GM23338 (cell line): ENCODE results near the gene LRBA. TPM values are rescaled to one million over a fixed set of nuclear protein-coding genes. Genes with fewer than 3 reads are reported as not detected.

Source experiments
- ATAC-seq: fragments of 200-7000 bp; cut with Tn5 transposase; 3 replicates; pipeline ENCODE4 v1.9.1; 2020
- DNase-seq: peaks from one replicate; pipeline ENCODE4 v3.0.0-alpha.2; 2015; ENCODE audit warnings: low spot score
- H2AFZ ChIP-seq: fragments of 200-600 bp; sonication (generic); 2 replicates; pipeline ENCODE4 v1.8.0; 2016; ENCODE audit warnings: antibody characterized with exemption, mild to moderate bottlenecking, moderate library complexity
- H3F3A ChIP-seq: fragments of 200-600 bp; sonication (generic); replicated peaks from 2 replicates; pipeline ENCODE4 v1.8.0; 2017; ENCODE audit warnings: antibody characterized with exemption, mixed run types, low read depth
- H3K27ac ChIP-seq: fragments of 200-600 bp; sonication (generic); 2 replicates; pipeline ENCODE4 v1.6.1; 2016; ENCODE audit warnings: low read depth
- H3K27me3 ChIP-seq: fragments of 200-600 bp; sonication (generic); 2 replicates; pipeline ENCODE4 v1.8.0; 2016; ENCODE audit warnings: mild to moderate bottlenecking, mixed run types, moderate library complexity; ENCODE audit not compliant: insufficient read depth
- H3K36me3 ChIP-seq: fragments of 200-600 bp; sonication (generic); 2 replicates; pipeline ENCODE4 v1.8.0; 2016; ENCODE audit warnings: mild to moderate bottlenecking; ENCODE audit not compliant: insufficient read depth
- H3K4me1 ChIP-seq: fragments of 200-600 bp; sonication (generic); 2 replicates; pipeline ENCODE4 v1.8.0; 2016; ENCODE audit warnings: mild to moderate bottlenecking, moderate library complexity; ENCODE audit not compliant: insufficient read depth
- H3K4me2 ChIP-seq: fragments of 200-600 bp; sonication (generic); 2 replicates; pipeline ENCODE4 v1.7.1; 2017; ENCODE audit warnings: mixed run types
- H3K4me3 ChIP-seq: fragments of 200-600 bp; sonication (generic); 2 replicates; pipeline ENCODE4 v1.6.1; 2016; ENCODE audit warnings: mixed run types
- H3K79me2 ChIP-seq: fragments of 200-600 bp; sonication (generic); replicated peaks from 2 replicates; pipeline ENCODE4 v1.8.0; 2017; ENCODE audit warnings: mild to moderate bottlenecking; ENCODE audit not compliant: insufficient read depth
- H3K9me2 ChIP-seq: fragments of 200-600 bp; sonication (generic); 2 replicates; pipeline ENCODE4 v1.8.0; 2017; ENCODE audit not compliant: insufficient read depth
- H4K20me1 ChIP-seq: fragments of 200-600 bp; sonication (generic); replicated peaks from 2 replicates; pipeline ENCODE4 v1.8.0; 2017; ENCODE audit warnings: mild to moderate bottlenecking; ENCODE audit not compliant: insufficient read depth
- H3K27ac Mint-ChIP-seq: 2 replicates; pipeline ENCODE4 v1.8.0; 2020; ENCODE audit warnings: inconsistent platforms, mild to moderate bottlenecking, moderate library complexity, mixed read lengths
- H3K27me3 Mint-ChIP-seq: 3 replicates; pipeline ENCODE4 v1.8.0; 2022; ENCODE audit warnings: low read depth, mild to moderate bottlenecking, moderate library complexity, mixed read lengths, inconsistent platforms; ENCODE audit not compliant: insufficient read depth, poor library complexity
- H3K36me3 Mint-ChIP-seq: 3 replicates; pipeline ENCODE4 v1.8.0; 2021; ENCODE audit warnings: low read depth, mild to moderate bottlenecking, inconsistent platforms, moderate library complexity, mixed read lengths
- H3K4me1 Mint-ChIP-seq: 3 replicates; pipeline ENCODE4 v1.8.0; 2020; ENCODE audit warnings: mild to moderate bottlenecking, inconsistent platforms, mixed read lengths
- H3K4me3 Mint-ChIP-seq: 3 replicates; pipeline ENCODE4 v1.8.0; 2021; ENCODE audit warnings: moderate library complexity, mild to moderate bottlenecking, inconsistent platforms, mixed read lengths
- H3K9me3 Mint-ChIP-seq: 3 replicates; pipeline ENCODE4 v1.8.0; 2020; ENCODE audit warnings: moderate library complexity, mild to moderate bottlenecking, inconsistent platforms, mixed read lengths
- CREB1 ChIP-seq: fragments of 250-450 bp; sonication (Bioruptor Pico); IDR thresholded peaks from 2 replicates; pipeline ENCODE4 v1.5.0; 2020; ENCODE audit warnings: low read depth, mild to moderate bottlenecking, moderate library complexity
- EZH2 ChIP-seq: fragments of 200-600 bp; sonication (generic); IDR thresholded peaks from one replicate; pipeline ENCODE4 v1.8.0; 2017; ENCODE audit warnings: antibody characterized with exemption, mild to moderate bottlenecking, low read depth; ENCODE audit not compliant: unreplicated experiment
- EZH2phosphoT487 ChIP-seq: fragments of 200-600 bp; sonication (generic); IDR thresholded peaks from one replicate; pipeline ENCODE4 v1.8.1; 2018; ENCODE audit warnings: antibody characterized with exemption; ENCODE audit not compliant: unreplicated experiment
- JUNB ChIP-seq: IDR thresholded peaks from one replicate; pipeline ENCODE4 v1.6.1; 2016; ENCODE audit warnings: antibody characterized with exemption; ENCODE audit not compliant: unreplicated experiment
- NANOG ChIP-seq: IDR thresholded peaks from 2 replicates; pipeline ENCODE4 v1.6.1; 2016; ENCODE audit warnings: antibody characterized with exemption, borderline replicate concordance
- POLR2AphosphoS5 ChIP-seq: IDR thresholded peaks from 2 replicates; pipeline ENCODE4 v1.6.1; 2016; ENCODE audit warnings: antibody characterized with exemption, low read depth
- STAT1 ChIP-seq: IDR thresholded peaks from one replicate; pipeline ENCODE4 v1.6.1; 2016; ENCODE audit warnings: antibody characterized with exemption; ENCODE audit not compliant: unreplicated experiment
- ZNF114 ChIP-seq: fragments of 250-450 bp; sonication (Bioruptor Pico); IDR thresholded peaks from 2 replicates; pipeline ENCODE4 v1.5.0; 2020; ENCODE audit warnings: mild to moderate bottlenecking, moderate library complexity
- ZNF331 ChIP-seq: fragments of 250-450 bp; sonication (Bioruptor Pico); IDR thresholded peaks from 2 replicates; pipeline ENCODE4 v1.5.0; 2020; ENCODE audit warnings: low read depth, mild to moderate bottlenecking, moderate library complexity
- polyA plus RNA-seq: library from polyadenylated mRNA; unstranded; fragments of >200 nt; fragmentation: Nextera tagmentation; extraction: Ambion mirVana; gene quantifications from 2 replicates; pipeline ENCODE4 v1.2.1, GENCODE V29; 2016
- total RNA-seq: library from RNA; depleted of rRNA; stranded (reverse); fragments of >200 nt; shearing (Covaris generic); gene quantifications from 2 replicates; pipeline ENCODE4 v1.2.3, GENCODE V29; 2014
- TF ChIP-seq, protein P1 (sequence below), 2 experiments: fragments of 200-600 bp in 1 of 2; sonication (generic) in 1 of 2; conservative IDR thresholded peaks; 2 replicates each; pipeline versions ENCODE4 v1.5.1 to v1.6.1; 2016 to 2017; ENCODE audit warnings: antibody characterized with exemption in 2 of 2, low read depth in 2 of 2, mild to moderate bottlenecking in 2 of 2, moderate library complexity in 1 of 2
- TF ChIP-seq, protein P2 (sequence below): IDR thresholded peaks from 2 replicates; pipeline ENCODE4 v1.6.1; 2016; ENCODE audit warnings: antibody characterized with exemption
- TF ChIP-seq, protein P3 (sequence below): IDR thresholded peaks from one replicate; pipeline ENCODE4 v1.6.1; 2018; ENCODE audit warnings: antibody characterized with exemption; ENCODE audit not compliant: unreplicated experiment
- TF ChIP-seq, protein P4 (sequence below): fragments of 250-450 bp; sonication (Bioruptor Pico); IDR thresholded peaks from 2 replicates; pipeline ENCODE4 v1.5.0; 2020; ENCODE audit warnings: mild to moderate bottlenecking, moderate library complexity

LRBA gene
- total and polyA plus RNA-seq, 2 experiments from 2014 or later: 23.3 to 126 TPM

DNA sequence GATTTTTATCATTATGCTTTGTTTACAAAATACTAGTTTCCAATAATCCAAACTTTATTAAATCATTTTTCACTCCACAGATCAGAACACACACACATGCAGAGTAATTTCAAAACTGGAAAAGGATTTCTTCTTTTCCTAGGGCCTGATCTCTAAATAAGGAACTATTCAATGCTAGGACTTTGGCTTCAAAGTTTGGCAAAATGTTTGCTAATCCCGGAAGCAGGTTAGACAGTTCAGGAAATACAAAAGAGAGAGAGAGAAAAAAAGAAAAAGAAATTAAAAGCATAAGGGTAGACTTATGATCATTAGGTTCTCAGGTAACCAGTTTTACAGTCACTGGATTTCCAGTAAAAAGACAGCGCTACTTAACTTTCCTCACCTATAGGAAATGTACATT is 725.9 kb downstream of the LRBA start:
- H3K4me2 ChIP-seq: no peak overlapping the region
- no peak overlapping the region for H3K27ac ChIP-seq
- Mint-ChIP-seq H3K27ac (no peak overlapping the region), H3K9me3 (peaks cover 4% of the 10 kb centered on the region; the same call in 1 of the 3 replicates), H3K4me3 (no peak overlapping the region), H3K4me1 (no peaks in the 10 kb centered on the region), H3K27me3 (no peaks in the 10 kb centered on the region), H3K36me3 (peaks cover 5% of the 10 kb centered on the region)
- H2AFZ ChIP-seq: no peak overlapping the region
- no peaks in the 10 kb centered on the region for H3F3A ChIP-seq
- no peak overlapping the region for H3K4me3 ChIP-seq
- H3K36me3 ChIP-seq: no peaks in the 10 kb centered on the region
- H3K9me2 ChIP-seq: no peaks in the 10 kb centered on the region; the same call in 1 of the 2 replicates
- ATAC-seq (no peak), DNase-seq (no peak)
- no peaks in the 10 kb centered on the region for H3K27me3 ChIP-seq
- no peaks in the 10 kb centered on the region for H4K20me1 ChIP-seq
- TF ChIP-seq ZNF331 (CRISPR knock-in tag) (no peak), EZH2 (no peak), EZH2phosphoT487 (no peak), CREB1 (no peak), JUNB (no peak), STAT1 (no peak), NANOG (no peak), ZNF114 (CRISPR knock-in tag) (no peak), POLR2AphosphoS5 (no peak)
- TF ChIP-seq, protein P1, sequence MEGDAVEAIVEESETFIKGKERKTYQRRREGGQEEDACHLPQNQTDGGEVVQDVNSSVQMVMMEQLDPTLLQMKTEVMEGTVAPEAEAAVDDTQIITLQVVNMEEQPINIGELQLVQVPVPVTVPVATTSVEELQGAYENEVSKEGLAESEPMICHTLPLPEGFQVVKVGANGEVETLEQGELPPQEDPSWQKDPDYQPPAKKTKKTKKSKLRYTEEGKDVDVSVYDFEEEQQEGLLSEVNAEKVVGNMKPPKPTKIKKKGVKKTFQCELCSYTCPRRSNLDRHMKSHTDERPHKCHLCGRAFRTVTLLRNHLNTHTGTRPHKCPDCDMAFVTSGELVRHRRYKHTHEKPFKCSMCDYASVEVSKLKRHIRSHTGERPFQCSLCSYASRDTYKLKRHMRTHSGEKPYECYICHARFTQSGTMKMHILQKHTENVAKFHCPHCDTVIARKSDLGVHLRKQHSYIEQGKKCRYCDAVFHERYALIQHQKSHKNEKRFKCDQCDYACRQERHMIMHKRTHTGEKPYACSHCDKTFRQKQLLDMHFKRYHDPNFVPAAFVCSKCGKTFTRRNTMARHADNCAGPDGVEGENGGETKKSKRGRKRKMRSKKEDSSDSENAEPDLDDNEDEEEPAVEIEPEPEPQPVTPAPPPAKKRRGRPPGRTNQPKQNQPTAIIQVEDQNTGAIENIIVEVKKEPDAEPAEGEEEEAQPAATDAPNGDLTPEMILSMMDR (conservative IDR thresholded peaks at IDR 0.05; ENCODE audit: low read depth in 2 of 2): no peak
- TF ChIP-seq, protein P2, sequence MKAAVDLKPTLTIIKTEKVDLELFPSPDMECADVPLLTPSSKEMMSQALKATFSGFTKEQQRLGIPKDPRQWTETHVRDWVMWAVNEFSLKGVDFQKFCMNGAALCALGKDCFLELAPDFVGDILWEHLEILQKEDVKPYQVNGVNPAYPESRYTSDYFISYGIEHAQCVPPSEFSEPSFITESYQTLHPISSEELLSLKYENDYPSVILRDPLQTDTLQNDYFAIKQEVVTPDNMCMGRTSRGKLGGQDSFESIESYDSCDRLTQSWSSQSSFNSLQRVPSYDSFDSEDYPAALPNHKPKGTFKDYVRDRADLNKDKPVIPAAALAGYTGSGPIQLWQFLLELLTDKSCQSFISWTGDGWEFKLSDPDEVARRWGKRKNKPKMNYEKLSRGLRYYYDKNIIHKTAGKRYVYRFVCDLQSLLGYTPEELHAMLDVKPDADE: no peak
- TF ChIP-seq, protein P3, sequence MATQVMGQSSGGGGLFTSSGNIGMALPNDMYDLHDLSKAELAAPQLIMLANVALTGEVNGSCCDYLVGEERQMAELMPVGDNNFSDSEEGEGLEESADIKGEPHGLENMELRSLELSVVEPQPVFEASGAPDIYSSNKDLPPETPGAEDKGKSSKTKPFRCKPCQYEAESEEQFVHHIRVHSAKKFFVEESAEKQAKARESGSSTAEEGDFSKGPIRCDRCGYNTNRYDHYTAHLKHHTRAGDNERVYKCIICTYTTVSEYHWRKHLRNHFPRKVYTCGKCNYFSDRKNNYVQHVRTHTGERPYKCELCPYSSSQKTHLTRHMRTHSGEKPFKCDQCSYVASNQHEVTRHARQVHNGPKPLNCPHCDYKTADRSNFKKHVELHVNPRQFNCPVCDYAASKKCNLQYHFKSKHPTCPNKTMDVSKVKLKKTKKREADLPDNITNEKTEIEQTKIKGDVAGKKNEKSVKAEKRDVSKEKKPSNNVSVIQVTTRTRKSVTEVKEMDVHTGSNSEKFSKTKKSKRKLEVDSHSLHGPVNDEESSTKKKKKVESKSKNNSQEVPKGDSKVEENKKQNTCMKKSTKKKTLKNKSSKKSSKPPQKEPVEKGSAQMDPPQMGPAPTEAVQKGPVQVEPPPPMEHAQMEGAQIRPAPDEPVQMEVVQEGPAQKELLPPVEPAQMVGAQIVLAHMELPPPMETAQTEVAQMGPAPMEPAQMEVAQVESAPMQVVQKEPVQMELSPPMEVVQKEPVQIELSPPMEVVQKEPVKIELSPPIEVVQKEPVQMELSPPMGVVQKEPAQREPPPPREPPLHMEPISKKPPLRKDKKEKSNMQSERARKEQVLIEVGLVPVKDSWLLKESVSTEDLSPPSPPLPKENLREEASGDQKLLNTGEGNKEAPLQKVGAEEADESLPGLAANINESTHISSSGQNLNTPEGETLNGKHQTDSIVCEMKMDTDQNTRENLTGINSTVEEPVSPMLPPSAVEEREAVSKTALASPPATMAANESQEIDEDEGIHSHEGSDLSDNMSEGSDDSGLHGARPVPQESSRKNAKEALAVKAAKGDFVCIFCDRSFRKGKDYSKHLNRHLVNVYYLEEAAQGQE: no peak
- TF ChIP-seq, protein P4, sequence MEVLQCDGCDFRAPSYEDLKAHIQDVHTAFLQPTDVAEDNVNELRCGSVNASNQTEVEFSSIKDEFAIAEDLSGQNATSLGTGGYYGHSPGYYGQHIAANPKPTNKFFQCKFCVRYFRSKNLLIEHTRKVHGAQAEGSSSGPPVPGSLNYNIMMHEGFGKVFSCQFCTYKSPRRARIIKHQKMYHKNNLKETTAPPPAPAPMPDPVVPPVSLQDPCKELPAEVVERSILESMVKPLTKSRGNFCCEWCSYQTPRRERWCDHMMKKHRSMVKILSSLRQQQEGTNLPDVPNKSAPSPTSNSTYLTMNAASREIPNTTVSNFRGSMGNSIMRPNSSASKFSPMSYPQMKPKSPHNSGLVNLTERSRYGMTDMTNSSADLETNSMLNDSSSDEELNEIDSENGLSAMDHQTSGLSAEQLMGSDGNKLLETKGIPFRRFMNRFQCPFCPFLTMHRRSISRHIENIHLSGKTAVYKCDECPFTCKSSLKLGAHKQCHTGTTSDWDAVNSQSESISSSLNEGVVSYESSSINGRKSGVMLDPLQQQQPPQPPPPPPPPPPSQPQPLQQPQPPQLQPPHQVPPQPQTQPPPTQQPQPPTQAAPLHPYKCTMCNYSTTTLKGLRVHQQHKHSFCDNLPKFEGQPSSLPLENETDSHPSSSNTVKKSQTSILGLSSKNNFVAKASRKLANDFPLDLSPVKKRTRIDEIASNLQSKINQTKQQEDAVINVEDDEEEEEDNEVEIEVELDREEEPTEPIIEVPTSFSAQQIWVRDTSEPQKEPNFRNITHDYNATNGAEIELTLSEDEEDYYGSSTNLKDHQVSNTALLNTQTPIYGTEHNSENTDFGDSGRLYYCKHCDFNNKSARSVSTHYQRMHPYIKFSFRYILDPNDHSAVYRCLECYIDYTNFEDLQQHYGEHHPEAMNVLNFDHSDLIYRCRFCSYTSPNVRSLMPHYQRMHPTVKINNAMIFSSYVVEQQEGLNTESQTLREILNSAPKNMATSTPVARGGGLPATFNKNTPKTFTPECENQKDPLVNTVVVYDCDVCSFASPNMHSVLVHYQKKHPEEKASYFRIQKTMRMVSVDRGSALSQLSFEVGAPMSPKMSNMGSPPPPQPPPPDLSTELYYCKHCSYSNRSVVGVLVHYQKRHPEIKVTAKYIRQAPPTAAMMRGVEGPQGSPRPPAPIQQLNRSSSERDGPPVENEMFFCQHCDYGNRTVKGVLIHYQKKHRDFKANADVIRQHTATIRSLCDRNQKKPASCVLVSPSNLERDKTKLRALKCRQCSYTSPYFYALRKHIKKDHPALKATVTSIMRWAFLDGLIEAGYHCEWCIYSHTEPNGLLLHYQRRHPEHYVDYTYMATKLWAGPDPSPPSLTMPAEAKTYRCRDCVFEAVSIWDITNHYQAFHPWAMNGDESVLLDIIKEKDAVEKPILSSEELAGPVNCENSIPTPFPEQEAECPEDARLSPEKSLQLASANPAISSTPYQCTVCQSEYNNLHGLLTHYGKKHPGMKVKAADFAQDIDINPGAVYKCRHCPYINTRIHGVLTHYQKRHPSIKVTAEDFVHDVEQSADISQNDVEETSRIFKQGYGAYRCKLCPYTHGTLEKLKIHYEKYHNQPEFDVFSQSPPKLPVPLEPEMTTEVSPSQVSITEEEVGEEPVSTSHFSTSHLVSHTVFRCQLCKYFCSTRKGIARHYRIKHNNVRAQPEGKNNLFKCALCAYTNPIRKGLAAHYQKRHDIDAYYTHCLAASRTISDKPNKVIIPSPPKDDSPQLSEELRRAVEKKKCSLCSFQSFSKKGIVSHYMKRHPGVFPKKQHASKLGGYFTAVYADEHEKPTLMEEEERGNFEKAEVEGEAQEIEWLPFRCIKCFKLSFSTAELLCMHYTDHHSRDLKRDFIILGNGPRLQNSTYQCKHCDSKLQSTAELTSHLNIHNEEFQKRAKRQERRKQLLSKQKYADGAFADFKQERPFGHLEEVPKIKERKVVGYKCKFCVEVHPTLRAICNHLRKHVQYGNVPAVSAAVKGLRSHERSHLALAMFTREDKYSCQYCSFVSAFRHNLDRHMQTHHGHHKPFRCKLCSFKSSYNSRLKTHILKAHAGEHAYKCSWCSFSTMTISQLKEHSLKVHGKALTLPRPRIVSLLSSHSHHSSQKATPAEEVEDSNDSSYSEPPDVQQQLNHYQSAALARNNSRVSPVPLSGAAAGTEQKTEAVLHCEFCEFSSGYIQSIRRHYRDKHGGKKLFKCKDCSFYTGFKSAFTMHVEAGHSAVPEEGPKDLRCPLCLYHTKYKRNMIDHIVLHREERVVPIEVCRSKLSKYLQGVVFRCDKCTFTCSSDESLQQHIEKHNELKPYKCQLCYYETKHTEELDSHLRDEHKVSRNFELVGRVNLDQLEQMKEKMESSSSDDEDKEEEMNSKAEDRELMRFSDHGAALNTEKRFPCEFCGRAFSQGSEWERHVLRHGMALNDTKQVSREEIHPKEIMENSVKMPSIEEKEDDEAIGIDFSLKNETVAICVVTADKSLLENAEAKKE (CRISPR knock-in tag): no peak
- no peaks in the 10 kb centered on the region for H3K79me2 ChIP-seq
- H3K4me1 ChIP-seq: no peaks in the 10 kb centered on the region
